NCI-H2081 (cell line): Measurements from ENCODE around the gene HSD3B7.
"Not testable (repeated sequence)": the region's sequence is repeated elsewhere in the genome, so short reads cannot be mapped to it uniquely, and the experiment has no call there.

Experiments used
- DNase-seq, 2 experiments: peaks; one replicate each; lab custom pipeline; 2025; lab: John Stamatoyannopoulos, UW

The HSD3B7 gene

GRCh38 chr16:30984669-30985400 is at the start of gene HSD3B7:
HSD3B7 (plus strand) TSS chr16:30985207; CDS start chr16:30985659, 452 bp downstream.
- DNase-seq: peak; percentile 38 to 57

GRCh38 chr16:30937692-30938091 is 47.3 kb upstream of the HSD3B7 start:
- DNase-seq: no peak

GRCh38 chr16:30939571-30939970 is 45.4 kb upstream of the HSD3B7 start:
- not testable (repeated sequence) for DNase-seq

DNA sequence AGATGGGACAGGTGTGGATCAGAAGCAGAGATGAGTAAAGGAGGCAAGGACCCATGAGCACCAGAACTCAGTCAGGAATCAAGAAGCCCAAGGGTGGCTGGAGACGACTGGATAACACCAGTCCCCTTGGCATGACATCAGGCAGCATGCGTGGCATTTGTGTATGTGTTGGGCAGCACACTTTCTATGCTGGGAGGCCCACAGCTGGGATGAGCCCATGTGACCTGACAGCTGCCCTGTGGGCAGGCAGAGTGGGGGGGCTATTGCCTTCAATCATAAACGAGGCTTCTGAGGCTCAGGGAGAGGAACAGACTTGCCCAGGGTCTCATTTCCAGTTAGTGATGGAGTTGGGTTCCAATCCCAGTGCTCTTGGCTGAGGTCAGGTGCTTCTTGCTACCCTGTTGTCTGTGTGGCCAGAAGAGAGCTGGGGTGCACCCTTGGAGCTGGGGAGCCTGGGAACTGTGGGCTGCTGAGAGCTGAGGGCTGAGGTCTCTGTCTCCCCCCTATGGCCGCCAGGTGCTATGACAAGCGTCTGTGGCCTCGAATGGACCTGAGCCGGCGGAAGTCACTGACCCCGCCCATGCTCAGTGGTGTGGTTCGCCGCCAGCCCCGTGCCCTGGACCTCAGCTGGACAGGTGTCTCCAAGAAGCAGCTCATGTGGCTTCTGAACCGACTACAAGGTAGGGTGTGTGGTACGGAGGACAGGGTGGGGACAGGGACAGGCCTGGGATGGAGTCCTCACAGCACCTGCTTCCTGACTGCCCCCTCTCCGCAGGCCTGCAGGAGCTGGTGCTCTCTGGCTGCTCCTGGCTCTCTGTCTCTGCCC is 43.2 kb upstream of the HSD3B7 start:
- DNase-seq: peak; percentile 52 to 53

GRCh38 chr16:30942426-30942806 is 42.6 kb upstream of the HSD3B7 start:
- no peak for DNase-seq

DNA sequence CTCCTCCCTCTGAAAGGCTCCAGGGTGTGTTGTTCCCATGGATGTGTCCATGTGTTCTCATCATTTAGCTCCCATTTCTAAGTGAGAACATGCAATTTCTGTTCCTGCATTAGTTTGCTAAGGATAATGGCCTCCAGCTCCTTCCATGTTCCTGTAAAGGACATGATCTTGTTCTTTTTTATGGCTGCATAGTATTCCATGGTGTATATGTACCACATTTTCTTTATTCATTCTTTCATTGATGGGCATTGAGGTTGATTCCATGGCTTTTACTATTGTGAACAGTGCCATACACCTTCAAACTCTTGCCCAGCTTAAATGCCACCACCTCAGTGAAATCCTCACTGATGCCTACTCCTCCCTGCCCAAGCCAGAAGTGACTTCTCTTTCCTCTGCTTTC is 40.7 kb upstream of the HSD3B7 start:
- DNase-seq: no peak

DNA sequence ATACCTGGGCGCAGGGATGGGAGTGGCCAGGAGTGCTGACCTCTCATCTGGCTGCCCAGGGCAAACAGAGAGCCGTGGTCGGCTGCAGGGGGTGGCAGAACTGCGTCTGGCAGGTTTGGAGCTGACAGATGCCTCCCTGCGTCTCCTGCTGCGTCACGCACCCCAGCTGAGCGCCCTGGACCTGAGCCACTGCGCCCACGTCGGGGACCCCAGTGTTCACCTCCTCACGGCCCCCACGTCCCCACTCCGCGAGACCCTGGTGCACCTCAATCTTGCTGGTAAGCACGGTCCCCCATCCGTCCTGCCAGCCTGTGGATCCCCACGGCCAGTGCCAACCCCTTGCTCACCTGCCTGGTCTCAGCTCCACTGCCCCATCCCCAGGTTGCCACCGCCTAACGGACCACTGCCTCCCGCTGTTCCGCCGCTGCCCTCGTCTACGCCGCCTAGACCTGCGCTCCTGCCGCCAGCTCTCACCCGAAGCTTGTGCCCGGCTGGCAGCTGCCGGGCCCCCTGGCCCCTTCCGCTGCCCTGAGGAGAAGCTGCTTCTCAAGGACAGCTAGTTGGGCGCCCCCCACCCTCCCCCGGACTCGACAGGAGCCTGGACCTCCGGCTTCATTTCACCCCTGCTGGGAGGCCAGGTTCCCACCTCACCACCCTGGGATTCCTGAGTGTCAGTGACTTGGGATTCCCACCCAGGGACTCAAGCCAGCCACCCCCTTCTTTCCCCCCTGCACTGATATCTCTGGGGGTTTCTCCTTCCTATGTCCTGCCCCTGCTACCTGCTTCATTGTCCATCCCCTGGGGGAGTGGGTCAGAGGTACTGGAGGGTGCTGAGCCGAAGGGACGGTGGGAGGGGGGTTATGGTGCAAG is 38.1 kb upstream of the HSD3B7 start:
- DNase-seq: no peak

DNA sequence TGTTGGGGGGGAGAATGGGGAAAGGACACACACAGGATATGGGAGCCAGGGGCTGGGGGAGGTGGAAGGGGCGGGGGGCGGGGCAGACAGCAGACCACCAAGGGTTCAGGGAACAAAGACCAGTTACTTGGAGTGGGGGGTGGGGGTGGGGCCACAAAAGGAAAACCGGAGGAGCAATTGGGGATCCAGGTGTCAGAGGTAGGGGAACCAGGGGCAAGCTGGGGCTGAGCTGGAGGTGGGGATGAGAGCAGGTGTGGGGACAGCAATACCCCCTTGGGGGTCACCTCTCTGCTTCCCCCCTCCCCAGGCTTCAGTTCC is 37.5 kb upstream of the HSD3B7 start:
- DNase-seq: no peak

DNA sequence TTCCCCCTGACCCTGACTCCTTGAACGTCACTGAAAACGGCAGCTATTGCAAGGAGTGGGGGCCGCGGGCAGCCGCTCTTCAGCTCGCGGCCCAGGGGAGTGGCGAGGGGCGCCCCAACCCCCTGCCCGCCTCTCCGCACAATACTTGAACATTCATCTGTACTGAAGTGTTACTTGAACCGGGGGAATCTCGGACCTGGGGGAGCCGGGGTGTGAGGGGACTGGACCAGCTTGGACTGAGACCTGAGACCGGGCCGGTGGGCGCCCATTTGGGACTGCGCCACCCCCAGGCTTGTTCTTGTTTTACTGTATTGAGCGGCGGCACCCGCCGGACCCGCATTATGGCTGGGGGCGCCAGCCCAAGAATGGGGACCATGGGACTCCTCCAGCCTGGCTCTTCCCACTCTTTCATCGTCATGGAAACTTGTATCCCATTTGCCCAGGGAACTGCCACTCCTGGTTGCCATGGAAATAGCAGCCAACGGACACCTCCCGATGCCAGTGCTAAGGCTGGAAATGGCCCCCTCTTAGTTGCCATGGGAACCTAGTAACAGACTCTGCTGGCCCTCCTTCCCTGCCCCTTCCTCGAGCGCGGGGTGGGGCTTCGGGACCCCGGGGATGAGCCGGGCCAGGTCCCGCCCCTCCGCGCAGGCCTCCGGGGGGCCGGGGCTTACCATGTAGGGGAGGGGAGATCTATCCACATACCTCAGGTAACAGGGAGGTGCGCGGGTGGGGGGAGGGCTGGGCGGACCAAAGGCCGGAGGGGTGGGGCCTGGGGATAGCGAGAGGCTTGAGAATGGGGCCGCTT is 36.9 kb upstream of the HSD3B7 start:
- peak in 1 of 2 experiments; percentile 28 for DNase-seq

DNA sequence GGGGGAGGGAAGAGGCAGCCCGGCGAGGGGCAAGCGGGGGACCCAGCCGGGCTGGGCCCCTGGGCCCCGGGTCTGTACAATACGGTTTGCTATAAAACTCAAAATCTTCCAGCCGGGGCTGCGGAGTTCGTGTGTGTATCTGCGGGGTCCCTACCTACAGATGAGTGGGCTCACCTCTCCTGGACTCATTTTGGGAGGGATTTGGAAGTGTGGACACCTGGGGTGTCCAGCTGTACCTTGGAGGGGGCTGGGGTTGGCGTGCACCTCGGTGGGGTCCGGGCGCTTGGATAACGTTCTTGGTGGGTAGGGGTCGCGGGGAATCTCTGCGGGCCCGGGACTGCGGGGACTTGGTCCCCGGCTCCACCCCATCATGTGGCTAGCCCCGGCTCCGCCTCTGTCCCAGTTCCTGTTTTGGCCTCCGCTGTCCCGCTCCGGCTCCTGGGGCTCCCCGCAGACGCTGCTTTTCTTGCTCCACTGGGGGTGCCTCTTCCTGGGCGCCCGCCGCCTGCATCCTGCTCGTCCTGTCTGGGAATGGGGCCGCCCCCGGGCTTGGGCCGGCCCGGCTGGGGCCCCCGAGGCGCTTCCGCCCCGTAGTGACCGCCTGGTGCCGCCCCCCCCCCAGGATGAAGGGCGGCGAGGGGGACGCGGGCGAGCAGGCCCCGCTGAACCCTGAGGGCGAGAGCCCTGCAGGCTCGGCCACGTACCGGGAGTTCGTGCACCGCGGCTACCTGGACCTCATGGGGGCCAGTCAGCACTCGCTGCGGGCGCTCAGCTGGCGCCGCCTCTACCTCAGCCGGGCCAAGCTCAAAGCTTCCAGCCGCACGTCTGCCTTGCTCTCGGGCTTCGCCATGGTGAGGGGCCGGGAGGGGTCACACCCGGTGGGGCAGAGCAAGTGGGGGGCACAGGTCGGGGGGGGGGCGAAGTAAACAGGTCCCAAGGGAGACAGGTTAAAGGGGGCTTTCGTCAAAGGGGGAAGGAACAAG is 36.0 kb upstream of the HSD3B7 start, which contains the start of gene ORAI3:
TSS of gene ORAI3 (plus strand) at position 402 of the 983 bp plus-strand sequence. CDS start at position 624, 222 bp downstream.
- DNase-seq: peak in 1 of 2 experiments; percentile 3

DNA sequence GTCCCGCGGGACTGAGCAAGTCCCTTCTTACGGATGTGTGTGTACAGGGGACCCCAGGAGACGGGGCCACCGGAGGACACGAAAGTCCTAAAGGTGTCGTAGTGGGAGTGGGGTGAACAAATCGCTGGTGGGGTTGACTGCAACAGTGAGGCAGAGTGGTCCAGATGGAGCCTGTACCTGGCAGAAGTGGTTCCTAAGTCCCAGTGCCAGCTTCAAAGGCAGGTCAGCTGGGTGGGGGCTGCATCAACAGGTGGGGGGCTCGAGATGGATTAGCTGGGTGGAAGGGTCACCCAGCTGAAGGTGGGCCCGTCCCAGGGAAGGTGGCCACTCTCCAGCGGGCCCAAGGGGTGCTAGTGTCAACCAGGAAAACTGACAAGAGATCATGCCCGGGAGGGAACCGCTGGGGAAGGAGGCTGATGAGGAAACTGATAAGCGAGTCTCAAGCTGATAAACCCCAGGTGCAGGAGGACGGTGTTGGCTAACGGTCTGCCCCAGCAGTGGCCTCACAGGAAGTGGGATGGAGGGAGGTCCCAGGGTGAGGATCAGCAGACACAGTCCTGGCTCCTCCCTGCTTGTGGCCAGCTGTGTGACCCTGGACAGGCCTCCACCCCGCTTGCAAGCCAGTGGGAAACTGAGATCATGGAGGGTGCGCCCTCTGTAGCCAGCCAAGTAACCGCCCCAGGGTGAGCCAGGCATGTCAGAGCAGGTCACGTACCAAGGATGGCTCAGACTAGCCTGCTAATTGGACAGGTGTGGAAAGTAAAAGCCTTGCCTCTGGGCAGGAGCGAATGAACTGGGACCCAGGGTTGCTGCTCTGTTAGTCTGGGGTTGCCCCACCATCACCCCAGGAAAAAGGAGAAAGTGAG is 35.1 kb upstream of the HSD3B7 start:
- DNase-seq: no peak

DNA sequence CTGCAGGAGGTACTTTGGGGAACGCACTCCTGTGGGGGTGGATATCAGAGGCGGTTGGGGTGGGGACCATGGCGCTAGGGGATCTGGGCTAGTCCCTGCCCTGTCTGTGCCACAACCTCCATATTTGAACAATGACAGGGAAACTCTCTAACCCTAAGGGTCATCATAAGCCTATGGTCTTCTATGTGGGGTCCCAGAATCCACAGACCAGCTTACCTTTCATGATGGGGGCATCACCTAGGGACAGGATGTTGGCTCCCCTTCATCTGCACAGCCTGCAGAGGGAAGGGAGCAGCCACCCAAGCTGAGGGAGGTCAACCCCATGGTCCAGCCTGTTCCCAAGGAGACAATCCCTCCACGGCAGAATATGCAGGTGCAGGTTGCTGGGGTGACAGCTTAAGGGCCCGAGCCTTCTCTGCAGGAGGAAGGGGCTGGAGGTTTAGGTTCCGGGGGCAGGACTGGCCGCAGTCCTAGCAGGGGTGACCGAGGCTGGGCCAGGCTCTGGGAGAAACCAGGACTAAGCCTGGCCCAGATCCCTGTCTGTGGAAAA is 34.4 kb upstream of the HSD3B7 start:
- DNase-seq: no peak

GRCh38 chr16:30951193-30951592 is 33.8 kb upstream of the HSD3B7 start:
- DNase-seq: no peak

DNA sequence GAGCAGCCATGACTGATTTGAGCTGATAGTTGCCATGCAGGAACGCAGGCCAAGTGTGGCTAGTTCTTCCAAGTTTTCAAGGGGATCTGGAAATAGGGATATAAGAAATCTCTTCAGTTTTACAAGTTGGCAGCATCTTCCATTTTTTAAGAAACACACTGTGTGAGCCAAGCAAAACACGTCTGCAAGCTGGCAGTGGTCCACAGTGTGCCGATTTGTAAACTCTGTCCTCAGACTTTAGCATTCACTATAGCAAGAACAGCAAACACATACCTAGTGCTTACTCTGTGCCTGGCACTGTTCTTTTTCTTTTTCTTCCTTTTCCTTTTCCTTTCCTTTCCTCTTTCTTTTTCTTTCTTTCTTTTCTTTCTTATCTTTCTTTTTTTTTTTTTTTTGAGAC is 33.3 kb upstream of the HSD3B7 start:
- DNase-seq: no peak

GRCh38 chr16:30953111-30953510 is 31.9 kb upstream of the HSD3B7 start:
- no peak for DNase-seq

DNA sequence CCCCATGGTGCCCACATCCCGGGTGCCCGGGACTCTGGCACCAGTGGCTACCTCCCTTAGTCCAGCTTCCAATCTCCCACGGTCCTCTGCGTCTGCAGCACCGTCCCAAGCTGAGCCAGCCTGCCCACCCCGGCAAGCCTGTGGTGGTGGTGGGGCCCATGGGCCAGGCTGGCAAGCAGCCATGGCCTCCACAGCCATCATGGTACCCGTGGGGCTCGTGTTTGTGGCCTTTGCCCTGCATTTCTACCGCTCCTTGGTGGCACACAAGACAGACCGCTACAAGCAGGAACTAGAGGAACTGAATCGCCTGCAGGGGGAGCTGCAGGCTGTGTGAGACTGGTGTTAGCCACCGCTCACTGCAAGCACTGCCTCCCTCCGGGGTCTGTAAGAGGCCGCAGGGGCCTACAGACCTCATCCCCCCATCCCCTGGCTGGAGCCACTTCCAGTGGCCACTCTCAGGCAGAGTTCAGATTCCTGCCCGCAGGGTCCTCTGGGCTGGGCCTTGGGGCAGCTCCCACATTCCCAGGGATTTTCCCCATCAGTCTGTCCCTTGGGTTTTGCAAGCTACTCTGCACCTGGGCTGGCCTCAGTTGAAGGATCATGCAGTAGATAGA is 31.4 kb upstream of the HSD3B7 start:
- DNase-seq: peak; percentile 54 to 69

- DNase-seq: no peak
Observed at GRCh38 chr16:30954993-30955392, 30.0 kb upstream of the HSD3B7 start.
